Astrocyte (in vitro differentiated cells and primary cell): ENCODE results near the gene TNFAIP1.

Source experiments
- EZH2 ChIP-seq: IDR thresholded peaks from 2 replicates; pipeline ENCODE4 v1.6.1; 2012; ENCODE audit warnings: mild to moderate bottlenecking, low read length, inconsistent platforms; ENCODE audit not compliant: insufficient read depth
- TF ChIP-seq, protein P1 (sequence below): IDR thresholded peaks from 2 replicates; pipeline ENCODE4 v1.5.1; 2011; ENCODE audit warnings: low read depth, mild to moderate bottlenecking, inconsistent platforms, low read length, moderate library complexity; ENCODE audit not compliant: insufficient read depth

DNA sequence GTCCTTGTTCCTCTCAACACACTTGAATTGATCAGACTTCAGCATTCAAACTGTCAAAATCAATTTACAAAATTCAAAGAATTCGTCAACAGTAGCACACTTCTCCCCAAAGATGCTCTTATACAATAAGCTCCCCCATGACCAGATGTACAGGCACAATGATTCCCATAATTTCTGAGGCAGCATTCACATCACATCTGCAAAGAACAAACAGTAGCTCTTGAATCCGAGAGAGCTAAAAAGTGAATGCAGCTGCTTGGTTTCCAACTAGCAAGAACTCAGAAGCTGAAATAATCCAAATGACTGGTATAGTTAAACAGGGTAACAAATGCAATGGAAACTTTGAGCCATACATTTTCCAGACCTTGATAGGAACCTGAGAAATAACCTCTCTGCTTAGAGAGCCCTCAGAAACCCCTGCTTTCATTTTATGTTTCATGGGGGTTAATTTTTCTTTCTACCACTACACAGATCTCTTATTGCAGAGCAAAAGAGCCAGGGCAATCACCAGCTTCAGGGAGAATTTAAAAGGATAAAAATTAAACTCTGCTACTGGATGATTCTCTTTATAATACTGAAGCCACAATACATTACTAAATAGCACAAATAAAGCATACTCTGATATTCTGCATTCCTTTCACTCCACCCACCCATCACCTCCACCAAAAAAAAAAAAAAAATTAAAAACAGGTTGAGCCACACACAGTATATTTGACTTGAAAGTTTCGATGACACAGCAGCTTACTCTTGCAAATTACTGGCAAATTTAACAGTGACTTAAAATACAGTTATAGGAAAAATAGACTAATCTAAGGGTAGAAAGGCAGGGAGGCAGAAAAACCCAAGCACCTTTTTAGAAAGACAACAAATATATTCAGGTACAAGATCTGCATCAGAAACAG is 39.6 kb upstream of the TNFAIP1 start:
- no peak for TF ChIP-seq EZH2
- TF ChIP-seq, protein P1, sequence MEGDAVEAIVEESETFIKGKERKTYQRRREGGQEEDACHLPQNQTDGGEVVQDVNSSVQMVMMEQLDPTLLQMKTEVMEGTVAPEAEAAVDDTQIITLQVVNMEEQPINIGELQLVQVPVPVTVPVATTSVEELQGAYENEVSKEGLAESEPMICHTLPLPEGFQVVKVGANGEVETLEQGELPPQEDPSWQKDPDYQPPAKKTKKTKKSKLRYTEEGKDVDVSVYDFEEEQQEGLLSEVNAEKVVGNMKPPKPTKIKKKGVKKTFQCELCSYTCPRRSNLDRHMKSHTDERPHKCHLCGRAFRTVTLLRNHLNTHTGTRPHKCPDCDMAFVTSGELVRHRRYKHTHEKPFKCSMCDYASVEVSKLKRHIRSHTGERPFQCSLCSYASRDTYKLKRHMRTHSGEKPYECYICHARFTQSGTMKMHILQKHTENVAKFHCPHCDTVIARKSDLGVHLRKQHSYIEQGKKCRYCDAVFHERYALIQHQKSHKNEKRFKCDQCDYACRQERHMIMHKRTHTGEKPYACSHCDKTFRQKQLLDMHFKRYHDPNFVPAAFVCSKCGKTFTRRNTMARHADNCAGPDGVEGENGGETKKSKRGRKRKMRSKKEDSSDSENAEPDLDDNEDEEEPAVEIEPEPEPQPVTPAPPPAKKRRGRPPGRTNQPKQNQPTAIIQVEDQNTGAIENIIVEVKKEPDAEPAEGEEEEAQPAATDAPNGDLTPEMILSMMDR, result no peak
